Measurements from ENCODE around the gene CDRT4. TPM values are rescaled to one million over a fixed set of nuclear protein-coding genes. Genes with fewer than 3 reads are reported as not detected.

CDRT4 gene
- polyA plus RNA-seq, 1 experiment = 5.9 TPM

GRCh38 chr17:15406081-15406480 lies 61.3 kb downstream of the CDRT4 start:
- no peak for DNase-seq (ENCODE audit: low read depth)
- H3K4me3 ChIP-seq (ENCODE audit: low read depth, low read length) = no peak overlapping the region
- no peaks in the 10 kb centered on the region for H3K27me3 ChIP-seq (ENCODE audit: control insufficient read depth, insufficient read depth, low read length)
- TF ChIP-seq CTCF (IDR thresholded peaks at IDR 0.05; ENCODE audit: insufficient read depth, low read depth, low read length) = no peak
- H3K36me3 ChIP-seq (ENCODE audit: control insufficient read depth, insufficient read depth, low read length) = no peaks in the 10 kb centered on the region
- ChIA-PET POLR2A (no interaction called here), CTCF (no interaction called here)

- ChIA-PET POLR2A (no interaction called here), CTCF (interaction anchor here (1.4 kb wide), 1 partner anchor 98 kb away, joined by 4 read pairs; no protein-coding TSS in a partner anchor)
- no peak for TF ChIP-seq CTCF (IDR thresholded peaks at IDR 0.05; ENCODE audit: insufficient read depth, low read depth, low read length)
- no peak overlapping the region for H3K4me3 ChIP-seq (ENCODE audit: low read depth, low read length)
- no peaks in the 10 kb centered on the region for H3K27me3 ChIP-seq (ENCODE audit: control insufficient read depth, insufficient read depth, low read length)
- no peaks in the 10 kb centered on the region for H3K36me3 ChIP-seq (ENCODE audit: control insufficient read depth, insufficient read depth, low read length)
- no peak for DNase-seq (ENCODE audit: low read depth)
Measured at GRCh38 chr17:15405058-15405415, 62.4 kb downstream of the CDRT4 start.

- ChIA-PET CTCF (interaction anchor here (1.4 kb wide), 1 partner anchor 99 kb away, joined by 4 read pairs; no protein-coding TSS in a partner anchor), POLR2A (no interaction called here)
- TF ChIP-seq CTCF (IDR thresholded peaks at IDR 0.05; ENCODE audit: insufficient read depth, low read depth, low read length) = no peak
- Histone ChIP-seq H3K27me3 (ENCODE audit: control insufficient read depth, insufficient read depth, low read length) (no peaks in the 10 kb centered on the region), H3K4me3 (ENCODE audit: low read depth, low read length) (no peak overlapping the region), H3K36me3 (ENCODE audit: control insufficient read depth, insufficient read depth, low read length) (no peaks in the 10 kb centered on the region)
- DNase-seq (ENCODE audit: low read depth) = no peak
Measured at GRCh38 chr17:15404106-15405057, 63.0 kb downstream of the CDRT4 start.

GRCh38 chr17:15403276-15403939 lies 64.0 kb downstream of the CDRT4 start:
- no peak for DNase-seq (ENCODE audit: low read depth)
- ChIA-PET POLR2A (no interaction called here), CTCF (interaction anchor here (0.9 to 1.0 kb wide), 2 partner anchors 11 to 99 kb away, joined by 3 to 4 read pairs; no protein-coding TSS in a partner anchor)
- H3K36me3 ChIP-seq (ENCODE audit: control insufficient read depth, insufficient read depth, low read length) = no peaks in the 10 kb centered on the region
- H3K27me3 ChIP-seq (ENCODE audit: control insufficient read depth, insufficient read depth, low read length) = no peaks in the 10 kb centered on the region
- TF ChIP-seq CTCF (IDR thresholded peaks at IDR 0.05; ENCODE audit: insufficient read depth, low read depth, low read length) = no peak
- H3K4me3 ChIP-seq (ENCODE audit: low read depth, low read length) = no peak overlapping the region

GRCh38 chr17:15399443-15399842 lies 68.0 kb downstream of the CDRT4 start:
- Histone ChIP-seq H3K27me3 (ENCODE audit: control insufficient read depth, insufficient read depth, low read length) (no peaks in the 10 kb centered on the region), H3K4me3 (ENCODE audit: low read depth, low read length) (no peak overlapping the region), H3K36me3 (ENCODE audit: control insufficient read depth, insufficient read depth, low read length) (no peaks in the 10 kb centered on the region)
- ChIA-PET POLR2A (no interaction called here), CTCF (interaction anchor here (0.9 to 2.3 kb wide), 6 partner anchors 9 to 104 kb away, joined by 3 to 10 read pairs (median 3); no protein-coding TSS in a partner anchor)
- no peak for TF ChIP-seq CTCF (IDR thresholded peaks at IDR 0.05; ENCODE audit: insufficient read depth, low read depth, low read length)
- DNase-seq (ENCODE audit: low read depth) = no peak
